Measurements from ENCODE around the gene PAX2.

Gene PAX2

DNA sequence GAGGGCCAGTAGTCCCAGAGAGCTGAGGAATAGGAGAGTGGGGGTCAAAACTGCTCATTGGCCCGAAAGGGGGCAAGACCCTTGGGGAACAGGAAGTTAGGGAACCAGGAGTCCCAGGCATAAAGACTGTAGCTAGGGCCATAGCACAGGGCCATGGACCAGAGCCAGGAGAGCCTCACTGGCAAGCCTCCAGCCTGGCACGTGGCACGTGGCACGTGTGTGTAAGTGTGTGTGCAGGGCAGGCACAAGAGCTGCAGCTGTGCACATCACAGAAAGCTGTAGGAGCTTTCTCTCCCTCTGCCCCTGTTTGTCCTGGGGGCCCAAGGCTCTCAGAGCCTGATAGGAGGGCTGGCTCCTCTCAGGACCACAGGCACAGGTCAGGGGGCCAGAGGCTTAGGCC is 119.6 kb downstream of the PAX2 start:
- Histone ChIP-seq H3K27ac (ENCODE audit: low read depth, low read length) (no peak overlapping the region), H3K27me3 (ENCODE audit: control insufficient read depth in 1 of 2, insufficient read depth in 2 of 2, low read length in 2 of 2) (peaks cover 20 to 34% of the 10 kb centered on the region in 2 donors), H3K9ac (ENCODE audit: low read depth in 1 of 2, low read length in 2 of 2) (no peak overlapping the region), H3K4me1 (ENCODE audit: control insufficient read depth in 1 of 2, insufficient read depth in 2 of 2, low read length in 2 of 2) (no peaks in the 10 kb centered on the region), H3K36me3 (ENCODE audit: control insufficient read depth in 1 of 2, insufficient read depth in 2 of 2, low read length in 2 of 2) (no peaks in the 10 kb centered on the region), H3K9me3 (ENCODE audit: control insufficient read depth in 1 of 2, low read length in 2 of 2) (no peaks in the 10 kb centered on the region), H3K4me3 (ENCODE audit: low read depth in 1 of 2, low read length in 2 of 2) (no peak overlapping the region)

GRCh38 chr10:100866010-100866409 is 120.6 kb downstream of the PAX2 start:
- Histone ChIP-seq H3K9ac (ENCODE audit: low read depth in 1 of 2, low read length in 2 of 2) (no peak overlapping the region), H3K9me3 (ENCODE audit: control insufficient read depth in 1 of 2, low read length in 2 of 2) (no peaks in the 10 kb centered on the region), H3K27ac (ENCODE audit: low read depth, low read length) (no peak overlapping the region), H3K36me3 (ENCODE audit: control insufficient read depth in 1 of 2, insufficient read depth in 2 of 2, low read length in 2 of 2) (no peaks in the 10 kb centered on the region), H3K4me1 (ENCODE audit: control insufficient read depth in 1 of 2, insufficient read depth in 2 of 2, low read length in 2 of 2) (no peaks in the 10 kb centered on the region), H3K4me3 (ENCODE audit: low read depth in 1 of 2, low read length in 2 of 2) (no peak overlapping the region), H3K27me3 (ENCODE audit: control insufficient read depth in 1 of 2, insufficient read depth in 2 of 2, low read length in 2 of 2) (peaks cover 20 to 34% of the 10 kb centered on the region in 2 donors)

- H3K9ac ChIP-seq (ENCODE audit: low read depth in 1 of 2, low read length in 2 of 2) = no peak overlapping the region
- H3K9me3 ChIP-seq (ENCODE audit: control insufficient read depth in 1 of 2, low read length in 2 of 2) = no peaks in the 10 kb centered on the region
- H3K4me1 ChIP-seq (ENCODE audit: control insufficient read depth in 1 of 2, insufficient read depth in 2 of 2, low read length in 2 of 2) = no peaks in the 10 kb centered on the region
- H3K36me3 ChIP-seq (ENCODE audit: control insufficient read depth in 1 of 2, insufficient read depth in 2 of 2, low read length in 2 of 2) = no peaks in the 10 kb centered on the region
- no peak overlapping the region for H3K27ac ChIP-seq (ENCODE audit: low read depth, low read length)
- H3K4me3 ChIP-seq (ENCODE audit: low read depth in 1 of 2, low read length in 2 of 2) = no peak overlapping the region
- peaks cover 20 to 28% of the 10 kb centered on the region in 2 donors for H3K27me3 ChIP-seq (ENCODE audit: control insufficient read depth in 1 of 2, insufficient read depth in 2 of 2, low read length in 2 of 2)
Observed at GRCh38 chr10:100866575-100867098, 121.3 kb downstream of the PAX2 start.

GRCh38 chr10:100867261-100867963 is 122.0 kb downstream of the PAX2 start:
- H3K27me3 ChIP-seq (ENCODE audit: control insufficient read depth in 1 of 2, insufficient read depth in 2 of 2, low read length in 2 of 2) = peaks cover 20 to 24% of the 10 kb centered on the region in 2 donors
- no peak overlapping the region for H3K27ac ChIP-seq (ENCODE audit: low read depth, low read length)
- no peaks in the 10 kb centered on the region for H3K36me3 ChIP-seq (ENCODE audit: control insufficient read depth in 1 of 2, insufficient read depth in 2 of 2, low read length in 2 of 2)
- H3K9ac ChIP-seq (ENCODE audit: low read depth in 1 of 2, low read length in 2 of 2) = no peak overlapping the region
- no peaks in the 10 kb centered on the region for H3K4me1 ChIP-seq (ENCODE audit: control insufficient read depth in 1 of 2, insufficient read depth in 2 of 2, low read length in 2 of 2)
- no peak overlapping the region for H3K4me3 ChIP-seq (ENCODE audit: low read depth in 1 of 2, low read length in 2 of 2)
- H3K9me3 ChIP-seq (ENCODE audit: control insufficient read depth in 1 of 2, low read length in 2 of 2) = no peaks in the 10 kb centered on the region

GRCh38 chr10:100868382-100868781 is 123.0 kb downstream of the PAX2 start:
- H3K9me3 ChIP-seq (ENCODE audit: control insufficient read depth in 1 of 2, low read length in 2 of 2) = no peaks in the 10 kb centered on the region
- H3K4me3 ChIP-seq (ENCODE audit: low read depth in 1 of 2, low read length in 2 of 2) = no peak overlapping the region
- no peak overlapping the region for H3K27ac ChIP-seq (ENCODE audit: low read depth, low read length)
- H3K27me3 ChIP-seq (ENCODE audit: control insufficient read depth in 1 of 2, insufficient read depth in 2 of 2, low read length in 2 of 2) = peaks cover 20 to 29% of the 10 kb centered on the region in 2 donors
- H3K36me3 ChIP-seq (ENCODE audit: control insufficient read depth in 1 of 2, insufficient read depth in 2 of 2, low read length in 2 of 2) = no peaks in the 10 kb centered on the region
- no peaks in the 10 kb centered on the region for H3K4me1 ChIP-seq (ENCODE audit: control insufficient read depth in 1 of 2, insufficient read depth in 2 of 2, low read length in 2 of 2)
- no peak overlapping the region for H3K9ac ChIP-seq (ENCODE audit: low read depth in 1 of 2, low read length in 2 of 2)

DNA sequence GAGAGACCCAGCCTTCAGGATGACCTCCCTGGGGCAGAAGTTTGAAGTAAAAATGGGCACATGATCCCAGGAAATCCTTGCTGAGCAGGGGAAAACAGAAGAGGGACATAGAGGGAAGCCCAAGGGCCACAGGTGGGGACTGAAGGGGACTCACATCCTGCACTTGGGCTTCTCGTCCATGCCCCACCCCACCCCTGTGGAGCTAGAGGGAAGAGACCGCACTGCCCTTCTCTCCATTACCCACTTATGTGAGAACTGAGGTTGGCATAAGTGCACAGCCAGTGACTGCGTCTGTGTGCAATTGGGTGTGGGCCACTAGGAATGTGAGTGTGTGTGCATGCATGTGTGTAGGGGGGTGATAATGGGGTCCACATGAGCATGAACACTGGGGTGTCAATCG is 124.0 kb downstream of the PAX2 start:
- H3K9me3 ChIP-seq (ENCODE audit: control insufficient read depth in 1 of 2, low read length in 2 of 2) = no peaks in the 10 kb centered on the region
- H3K27me3 ChIP-seq (ENCODE audit: control insufficient read depth in 1 of 2, insufficient read depth in 2 of 2, low read length in 2 of 2) = peaks cover 20 to 26% of the 10 kb centered on the region in 2 donors
- H3K4me3 ChIP-seq (ENCODE audit: low read depth in 1 of 2, low read length in 2 of 2) = no peak overlapping the region
- no peak overlapping the region for H3K27ac ChIP-seq (ENCODE audit: low read depth, low read length)
- no peaks in the 10 kb centered on the region for H3K4me1 ChIP-seq (ENCODE audit: control insufficient read depth in 1 of 2, insufficient read depth in 2 of 2, low read length in 2 of 2)
- H3K9ac ChIP-seq (ENCODE audit: low read depth in 1 of 2, low read length in 2 of 2) = no peak overlapping the region
- no peaks in the 10 kb centered on the region for H3K36me3 ChIP-seq (ENCODE audit: control insufficient read depth in 1 of 2, insufficient read depth in 2 of 2, low read length in 2 of 2)

DNA sequence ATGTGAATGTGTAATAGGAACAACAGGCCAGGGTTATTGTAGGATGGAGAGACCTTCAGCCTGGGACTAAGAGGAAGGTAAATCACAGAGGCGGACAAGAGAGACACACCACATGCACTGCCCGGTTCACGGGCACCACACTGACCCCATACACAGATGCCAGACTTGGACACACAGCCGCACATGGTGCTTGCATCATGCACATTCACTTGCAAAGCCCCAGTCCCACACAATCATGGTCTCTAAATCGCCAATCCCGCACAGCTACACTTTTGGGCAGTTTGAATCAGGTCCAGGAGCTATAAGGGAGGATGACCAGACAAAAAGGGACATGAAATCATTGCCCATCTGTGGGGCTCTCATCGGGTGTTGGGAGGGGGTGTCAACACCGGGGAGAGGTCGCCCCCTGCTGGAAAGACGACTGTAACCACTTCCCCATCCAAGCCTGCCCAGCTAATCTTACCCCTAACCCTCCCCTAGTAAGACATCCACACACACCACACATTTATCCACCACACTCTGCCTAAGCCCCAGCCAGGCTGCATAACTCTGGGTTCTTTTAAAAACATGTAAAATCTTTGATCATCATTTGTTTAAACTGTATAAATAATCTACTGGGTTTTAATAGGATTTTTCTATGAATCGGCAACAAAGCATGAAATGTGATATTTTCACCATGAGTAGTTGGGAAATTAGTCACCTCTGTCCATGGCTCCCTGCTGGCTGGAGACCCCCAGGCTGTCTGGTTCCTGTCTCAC is 126.8 kb downstream of the PAX2 start:
- no peaks in the 10 kb centered on the region for H3K9me3 ChIP-seq (ENCODE audit: control insufficient read depth in 1 of 2, low read length in 2 of 2)
- no peaks in the 10 kb centered on the region for H3K36me3 ChIP-seq (ENCODE audit: control insufficient read depth in 1 of 2, insufficient read depth in 2 of 2, low read length in 2 of 2)
- H3K27ac ChIP-seq (ENCODE audit: low read depth, low read length) = no peak overlapping the region
- H3K4me1 ChIP-seq (ENCODE audit: control insufficient read depth in 1 of 2, insufficient read depth in 2 of 2, low read length in 2 of 2) = no peaks in the 10 kb centered on the region
- H3K4me3 ChIP-seq (ENCODE audit: low read depth in 1 of 2, low read length in 2 of 2) = no peak overlapping the region
- no peak overlapping the region for H3K9ac ChIP-seq (ENCODE audit: low read depth in 1 of 2, low read length in 2 of 2)
- H3K27me3 ChIP-seq (ENCODE audit: control insufficient read depth in 1 of 2, insufficient read depth in 2 of 2, low read length in 2 of 2) = peaks cover under 1 to 10% of the 10 kb centered on the region in 2 donors

- H3K9me3 ChIP-seq (ENCODE audit: control insufficient read depth in 1 of 2, low read length in 2 of 2) = no peaks in the 10 kb centered on the region
- no peak overlapping the region for H3K4me3 ChIP-seq (ENCODE audit: low read depth in 1 of 2, low read length in 2 of 2)
- no peak overlapping the region for H3K9ac ChIP-seq (ENCODE audit: low read depth in 1 of 2, low read length in 2 of 2)
- no peak overlapping the region for H3K27ac ChIP-seq (ENCODE audit: low read depth, low read length)
- no peaks in the 10 kb centered on the region for H3K4me1 ChIP-seq (ENCODE audit: control insufficient read depth in 1 of 2, insufficient read depth in 2 of 2, low read length in 2 of 2)
- no peaks in the 10 kb centered on the region for H3K36me3 ChIP-seq (ENCODE audit: control insufficient read depth in 1 of 2, insufficient read depth in 2 of 2, low read length in 2 of 2)
- peaks cover 7 to 8% of the 10 kb centered on the region in 2 donors for H3K27me3 ChIP-seq (ENCODE audit: control insufficient read depth in 1 of 2, insufficient read depth in 2 of 2, low read length in 2 of 2)
Observed at GRCh38 chr10:100873146-100873826, 127.9 kb downstream of the PAX2 start.

- no peaks in the 10 kb centered on the region for H3K4me1 ChIP-seq (ENCODE audit: control insufficient read depth in 1 of 2, insufficient read depth in 2 of 2, low read length in 2 of 2)
Observed at GRCh38 chr10:100873827-100874326, 128.5 kb downstream of the PAX2 start.

More at GRCh38 chr10:100873827-100874326, 128.5 kb downstream of the PAX2 start:
- peaks cover 7 to 8% of the 10 kb centered on the region in 2 donors for H3K27me3 ChIP-seq (ENCODE audit: control insufficient read depth in 1 of 2, insufficient read depth in 2 of 2, low read length in 2 of 2)
- no peak overlapping the region for H3K4me3 ChIP-seq (ENCODE audit: low read depth in 1 of 2, low read length in 2 of 2)
- no peak overlapping the region for H3K9ac ChIP-seq (ENCODE audit: low read depth in 1 of 2, low read length in 2 of 2)
- no peaks in the 10 kb centered on the region for H3K9me3 ChIP-seq (ENCODE audit: control insufficient read depth in 1 of 2, low read length in 2 of 2)
- H3K27ac ChIP-seq (ENCODE audit: low read depth, low read length) = no peak overlapping the region
- H3K36me3 ChIP-seq (ENCODE audit: control insufficient read depth in 1 of 2, insufficient read depth in 2 of 2, low read length in 2 of 2) = no peaks in the 10 kb centered on the region

Data from duodenal mucosa (tissue), 2 donors.